Hematopoietic multipotent progenitor cell treated with erythropoietin and hydrocortisone succinate and interleukin-3 and kit ligand, for 6 days (in vitro differentiated cells): ENCODE data around the gene INTS11.
A peak's percentile ranks its signal among the peaks of the same experiment; 100 is the strongest.

Experiments
- DNase-seq: peaks from one replicate; pipeline ENCODE4 v3.0.0-alpha.2; 2015

INTS11 gene

DNA sequence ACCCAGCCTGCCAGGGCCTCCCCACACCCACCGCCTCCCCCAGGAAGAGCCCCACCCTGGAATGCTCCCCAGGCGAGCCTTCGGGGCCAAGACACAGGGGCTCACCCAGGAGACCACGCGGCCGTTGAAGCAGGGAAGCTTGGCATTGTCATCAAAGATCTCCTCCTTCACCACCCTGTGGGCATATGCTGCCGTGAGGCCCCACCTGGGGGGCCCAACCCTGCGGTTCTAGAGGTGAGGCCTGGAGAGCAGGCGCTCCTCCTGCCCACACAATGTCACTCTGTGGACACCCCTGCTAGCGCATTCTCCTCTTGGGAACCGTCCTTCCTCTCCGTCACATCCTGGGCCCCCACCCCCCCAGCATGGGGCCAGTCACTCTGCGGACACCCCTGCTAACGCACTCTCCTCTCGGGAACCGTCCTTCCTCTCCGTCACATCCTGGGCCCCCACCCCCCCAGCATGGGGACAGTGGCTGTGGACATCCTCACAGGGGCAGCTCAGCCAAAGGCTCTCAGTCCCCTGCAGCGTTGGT, 18.2 kb upstream of the INTS11 start:
- DNase-seq, result no peak

DNA sequence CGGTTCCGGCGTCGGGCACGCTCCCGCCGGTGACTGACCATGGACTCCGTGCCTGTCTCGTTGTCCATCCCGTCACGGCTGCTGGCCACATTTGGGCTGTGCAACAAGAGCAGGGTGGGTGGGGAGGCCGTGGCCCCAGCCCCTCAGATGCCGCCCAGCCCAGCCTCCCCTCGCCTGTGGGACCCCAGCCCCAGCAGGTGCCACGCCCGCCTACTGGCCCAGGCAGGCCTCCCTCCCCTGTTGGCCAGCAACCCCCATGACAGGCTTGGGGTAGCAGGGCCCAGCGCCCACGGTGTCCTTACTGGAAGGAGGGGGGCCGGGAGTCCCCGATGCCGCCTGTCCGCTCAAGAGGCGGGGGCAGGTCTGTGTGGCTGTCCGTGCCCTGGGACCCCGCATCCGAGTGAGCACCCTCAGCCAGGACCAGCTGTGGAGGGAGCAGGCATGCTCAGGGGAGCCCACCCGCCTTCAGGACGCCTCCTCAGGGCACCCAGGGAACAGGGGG, 17.7 kb upstream of the INTS11 start:
- no peak for DNase-seq

GRCh38 chr1:1341549-1342021, 17.1 kb upstream of the INTS11 start:
- no peak for DNase-seq

DNA sequence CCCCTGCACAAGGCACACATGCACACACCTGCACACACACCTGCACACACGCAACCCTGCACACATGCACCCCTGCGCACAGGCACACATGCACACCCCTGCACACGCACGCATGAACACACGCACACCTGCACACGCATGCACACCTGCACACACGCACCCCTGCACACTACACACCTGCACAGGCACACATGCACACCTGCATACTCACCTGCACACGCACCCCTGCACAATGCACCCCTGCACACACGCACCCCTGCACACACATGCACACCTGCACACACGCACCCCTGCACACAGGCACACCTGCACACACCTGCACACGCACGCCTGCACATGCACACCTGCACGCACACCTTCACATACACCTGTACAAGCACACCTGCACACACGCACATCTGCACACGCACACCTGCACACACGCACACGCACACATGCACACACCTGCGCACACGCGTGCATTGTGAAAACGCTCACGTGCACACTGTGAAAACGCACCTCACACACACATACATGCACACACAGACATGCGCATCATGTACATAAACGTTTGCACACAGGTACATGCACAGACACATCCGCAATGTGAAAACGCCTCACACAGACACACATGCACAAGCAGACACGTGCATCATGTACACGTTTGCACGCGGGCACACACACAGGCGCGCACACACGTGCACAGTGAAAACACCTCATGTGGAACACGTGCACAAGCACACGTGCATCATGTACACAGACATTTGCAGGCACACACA, 16.5 kb upstream of the INTS11 start:
- no peak for DNase-seq

- DNase-seq, result no peak
These were observed 15.7 kb upstream of the INTS11 start for GRCh38 chr1:1340185-1340584.

GRCh38 chr1:1338278-1338677, 13.8 kb upstream of the INTS11 start:
- no peak for DNase-seq

GRCh38 chr1:1337793-1338147, 13.3 kb upstream of the INTS11 start:
- DNase-seq, result peak; percentile 54

DNA sequence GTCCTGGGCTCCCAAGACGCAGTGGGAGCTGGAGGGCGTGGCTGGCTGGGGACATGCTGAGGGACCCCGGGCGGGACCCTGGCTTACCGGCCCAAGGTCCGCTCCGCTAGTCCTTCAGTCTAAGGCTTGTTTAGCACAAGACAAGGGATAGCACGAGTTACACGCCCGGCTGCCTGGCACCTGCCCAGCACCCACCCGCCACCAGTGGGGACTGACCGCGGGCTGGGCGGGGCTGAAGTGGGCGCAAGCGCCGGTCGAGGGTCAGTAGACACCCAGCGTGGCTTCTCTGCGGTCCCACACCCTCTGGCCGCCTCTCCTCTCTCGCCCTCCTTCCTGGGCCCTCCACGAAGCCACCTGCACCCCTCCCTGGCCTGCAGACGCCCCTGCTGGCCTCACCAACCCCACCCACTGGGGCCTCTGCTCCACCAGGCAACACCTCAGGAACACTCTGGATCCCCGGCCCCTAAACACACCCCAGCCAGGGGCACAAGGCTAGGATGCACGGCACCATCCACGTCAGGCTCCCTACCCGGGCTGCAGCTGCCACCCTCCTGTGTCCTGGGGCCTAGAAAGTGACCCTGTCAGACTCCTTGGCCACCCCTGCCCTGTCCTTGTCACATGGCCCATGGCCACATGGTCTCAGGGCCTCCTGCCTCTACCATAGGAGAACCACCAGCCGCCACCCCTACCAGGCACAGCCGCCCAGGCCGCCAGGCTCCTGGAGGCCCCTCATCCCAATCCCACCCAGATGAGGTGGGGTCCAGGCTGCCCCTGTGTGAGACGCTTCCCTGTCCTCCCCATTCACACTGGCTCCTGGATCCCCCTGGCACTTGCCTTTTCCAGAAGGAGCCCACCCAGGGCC, 12.7 kb upstream of the INTS11 start:
- no peak for DNase-seq

GRCh38 chr1:1336446-1336845, 12.0 kb upstream of the INTS11 start:
- DNase-seq, result no peak

DNA sequence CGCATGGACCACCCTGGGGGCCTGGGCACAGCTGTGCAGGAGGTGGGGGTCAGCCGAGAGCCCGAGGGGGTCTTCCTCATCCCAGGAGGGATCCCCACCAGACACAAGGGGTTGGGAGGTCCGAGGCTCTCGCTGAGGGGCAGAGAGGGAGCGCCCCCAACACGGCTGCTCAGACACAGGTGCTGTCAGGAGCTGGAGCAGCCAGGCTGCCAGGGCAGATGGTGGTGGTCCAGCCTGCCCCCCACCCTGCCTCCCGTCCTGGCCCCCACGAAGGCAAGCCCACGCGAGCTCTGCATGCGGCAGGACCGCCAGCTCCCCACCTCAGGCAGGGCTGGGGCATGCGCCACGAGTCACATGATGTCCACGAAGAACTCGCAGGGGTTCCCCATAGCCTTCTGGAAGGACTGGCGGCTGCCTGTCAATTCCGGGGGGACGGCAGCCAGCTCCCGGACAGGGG, 11.4 kb upstream of the INTS11 start:
- no peak for DNase-seq

DNA sequence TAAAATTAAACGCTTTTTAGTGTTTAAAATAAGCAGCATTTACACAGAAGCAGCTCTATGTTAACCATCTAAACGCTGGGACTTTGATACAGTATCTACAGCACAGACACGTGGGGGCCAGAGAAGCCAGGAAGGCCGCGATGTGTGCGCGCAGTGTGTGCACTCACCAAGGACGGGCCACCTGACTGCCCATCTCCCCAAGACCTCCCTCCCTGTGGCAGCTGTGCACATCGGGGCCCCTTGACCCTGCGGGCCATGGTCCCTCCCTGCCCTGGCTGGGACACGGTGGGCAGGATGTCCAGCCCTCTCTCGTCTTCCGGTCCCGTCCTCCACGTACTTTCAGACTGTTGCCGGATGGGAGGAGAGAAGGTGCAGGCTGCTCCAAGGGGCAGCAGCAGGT, 10.8 kb upstream of the INTS11 start:
- no peak for DNase-seq

GRCh38 chr1:1334835-1335234, 10.4 kb upstream of the INTS11 start:
- DNase-seq, result no peak

DNA sequence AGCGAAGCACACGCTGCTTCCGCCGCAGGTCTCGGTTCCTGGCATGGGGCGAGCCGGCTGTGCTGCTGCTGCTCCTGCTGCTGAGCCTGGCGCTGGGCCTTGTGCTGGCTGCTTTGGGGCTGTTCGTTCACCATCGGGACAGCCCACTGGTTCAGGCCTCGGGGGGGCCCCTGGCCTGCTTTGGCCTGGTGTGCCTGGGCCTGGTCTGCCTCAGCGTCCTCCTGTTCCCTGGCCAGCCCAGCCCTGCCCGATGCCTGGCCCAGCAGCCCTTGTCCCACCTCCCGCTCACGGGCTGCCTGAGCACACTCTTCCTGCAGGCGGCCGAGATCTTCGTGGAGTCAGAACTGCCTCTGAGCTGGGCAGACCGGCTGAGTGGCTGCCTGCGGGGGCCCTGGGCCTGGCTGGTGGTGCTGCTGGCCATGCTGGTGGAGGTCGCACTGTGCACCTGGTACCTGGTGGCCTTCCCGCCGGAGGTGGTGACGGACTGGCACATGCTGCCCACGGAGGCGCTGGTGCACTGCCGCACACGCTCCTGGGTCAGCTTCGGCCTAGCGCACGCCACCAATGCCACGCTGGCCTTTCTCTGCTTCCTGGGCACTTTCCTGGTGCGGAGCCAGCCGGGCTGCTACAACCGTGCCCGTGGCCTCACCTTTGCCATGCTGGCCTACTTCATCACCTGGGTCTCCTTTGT, 9.2 kb upstream of the INTS11 start:
- no peak for DNase-seq

DNA sequence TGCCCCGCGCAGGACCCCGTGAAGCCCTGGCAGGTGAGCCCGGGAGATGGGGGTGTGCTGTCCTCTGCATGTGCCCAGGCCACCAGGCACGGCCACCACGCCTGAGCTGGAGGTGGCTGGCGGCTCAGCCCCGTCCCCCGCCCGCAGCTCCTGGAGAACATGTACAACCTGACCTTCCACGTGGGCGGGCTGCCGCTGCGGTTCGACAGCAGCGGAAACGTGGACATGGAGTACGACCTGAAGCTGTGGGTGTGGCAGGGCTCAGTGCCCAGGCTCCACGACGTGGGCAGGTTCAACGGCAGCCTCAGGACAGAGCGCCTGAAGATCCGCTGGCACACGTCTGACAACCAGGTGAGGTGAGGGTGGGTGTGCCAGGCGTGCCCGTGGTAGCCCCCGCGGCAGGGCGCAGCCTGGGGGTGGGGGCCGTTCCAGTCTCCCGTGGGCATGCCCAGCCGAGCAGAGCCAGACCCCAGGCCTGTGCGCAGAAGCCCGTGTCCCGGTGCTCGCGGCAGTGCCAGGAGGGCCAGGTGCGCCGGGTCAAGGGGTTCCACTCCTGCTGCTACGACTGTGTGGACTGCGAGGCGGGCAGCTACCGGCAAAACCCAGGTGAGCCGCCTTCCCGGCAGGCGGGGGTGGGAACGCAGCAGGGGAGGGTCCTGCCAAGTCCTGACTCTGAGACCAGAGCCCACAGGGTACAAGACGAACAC, 8.5 kb upstream of the INTS11 start:
- no peak for DNase-seq

DNA sequence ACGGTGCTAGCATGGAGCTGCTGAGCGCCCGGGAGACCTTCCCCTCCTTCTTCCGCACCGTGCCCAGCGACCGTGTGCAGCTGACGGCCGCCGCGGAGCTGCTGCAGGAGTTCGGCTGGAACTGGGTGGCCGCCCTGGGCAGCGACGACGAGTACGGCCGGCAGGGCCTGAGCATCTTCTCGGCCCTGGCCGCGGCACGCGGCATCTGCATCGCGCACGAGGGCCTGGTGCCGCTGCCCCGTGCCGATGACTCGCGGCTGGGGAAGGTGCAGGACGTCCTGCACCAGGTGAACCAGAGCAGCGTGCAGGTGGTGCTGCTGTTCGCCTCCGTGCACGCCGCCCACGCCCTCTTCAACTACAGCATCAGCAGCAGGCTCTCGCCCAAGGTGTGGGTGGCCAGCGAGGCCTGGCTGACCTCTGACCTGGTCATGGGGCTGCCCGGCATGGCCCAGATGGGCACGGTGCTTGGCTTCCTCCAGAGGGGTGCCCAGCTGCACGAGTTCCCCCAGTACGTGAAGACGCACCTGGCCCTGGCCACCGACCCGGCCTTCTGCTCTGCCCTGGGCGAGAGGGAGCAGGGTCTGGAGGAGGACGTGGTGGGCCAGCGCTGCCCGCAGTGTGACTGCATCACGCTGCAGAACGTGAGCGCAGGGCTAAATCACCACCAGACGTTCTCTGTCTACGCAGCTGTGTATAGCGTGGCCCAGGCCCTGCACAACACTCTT, 7.7 kb upstream of the INTS11 start:
- no peak for DNase-seq

GRCh38 chr1:1331068-1331965, 6.9 kb upstream of the INTS11 start, which contains the start of gene TAS1R3:
TAS1R3 (plus strand) TSS chr1:1331280; CDS start chr1:1331346, 66 bp downstream.
- no peak for DNase-seq

GRCh38 chr1:1330366-1331067, 6.1 kb upstream of the INTS11 start:
- no peak for DNase-seq

GRCh38 chr1:1329304-1330210, 5.1 kb upstream of the INTS11 start:
- DNase-seq, result no peak

DNA sequence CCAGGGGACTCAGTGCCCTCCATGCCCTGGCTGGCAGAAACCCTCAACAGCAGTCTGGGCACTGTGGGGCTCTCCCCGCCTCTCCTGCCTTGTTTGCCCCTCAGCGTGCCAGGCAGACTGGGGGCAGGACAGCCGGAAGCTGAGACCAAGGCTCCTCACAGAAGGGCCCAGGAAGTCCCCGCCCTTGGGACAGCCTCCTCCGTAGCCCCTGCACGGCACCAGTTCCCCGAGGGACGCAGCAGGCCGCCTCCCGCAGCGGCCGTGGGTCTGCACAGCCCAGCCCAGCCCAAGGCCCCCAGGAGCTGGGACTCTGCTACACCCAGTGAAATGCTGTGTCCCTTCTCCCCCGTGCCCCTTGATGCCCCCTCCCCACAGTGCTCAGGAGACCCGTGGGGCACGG, 3.8 kb upstream of the INTS11 start:
- no peak for DNase-seq
